NCI-H748 treated with DMSO at 0.1 percent for 48 hours (cell line): Measurements from ENCODE around the gene ERVFRD-1.

ENCODE experiments used
- DNase-seq: peaks from one replicate; lab custom pipeline; 2025; lab: John Stamatoyannopoulos, UW

Gene ERVFRD-1, protein sequence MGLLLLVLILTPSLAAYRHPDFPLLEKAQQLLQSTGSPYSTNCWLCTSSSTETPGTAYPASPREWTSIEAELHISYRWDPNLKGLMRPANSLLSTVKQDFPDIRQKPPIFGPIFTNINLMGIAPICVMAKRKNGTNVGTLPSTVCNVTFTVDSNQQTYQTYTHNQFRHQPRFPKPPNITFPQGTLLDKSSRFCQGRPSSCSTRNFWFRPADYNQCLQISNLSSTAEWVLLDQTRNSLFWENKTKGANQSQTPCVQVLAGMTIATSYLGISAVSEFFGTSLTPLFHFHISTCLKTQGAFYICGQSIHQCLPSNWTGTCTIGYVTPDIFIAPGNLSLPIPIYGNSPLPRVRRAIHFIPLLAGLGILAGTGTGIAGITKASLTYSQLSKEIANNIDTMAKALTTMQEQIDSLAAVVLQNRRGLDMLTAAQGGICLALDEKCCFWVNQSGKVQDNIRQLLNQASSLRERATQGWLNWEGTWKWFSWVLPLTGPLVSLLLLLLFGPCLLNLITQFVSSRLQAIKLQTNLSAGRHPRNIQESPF

GRCh38 chr6:11110921-11111768, at the start of gene ERVFRD-1:
Gene ERVFRD-1, minus strand, starts transcription at chr6:11111725. Its CDS starts 6,415 bp downstream, at chr6:11105310.
- DNase-seq: no peak

GRCh38 chr6:11160199-11160598, 48.7 kb upstream of the ERVFRD-1 start:
- DNase-seq: no peak

- DNase-seq: no peak
These were observed 44.1 kb upstream of the ERVFRD-1 start for GRCh38 chr6:11155589-11155988.

- no peak for DNase-seq
These were observed 41.9 kb upstream of the ERVFRD-1 start for GRCh38 chr6:11153447-11153846.

- no peak for DNase-seq
These were observed 41.1 kb upstream of the ERVFRD-1 start for GRCh38 chr6:11152581-11152980.

GRCh38 chr6:11151488-11151887, 40.0 kb upstream of the ERVFRD-1 start:
- no peak for DNase-seq

- no peak for DNase-seq
These were observed 38.0 kb upstream of the ERVFRD-1 start for GRCh38 chr6:11149551-11149950.

DNA sequence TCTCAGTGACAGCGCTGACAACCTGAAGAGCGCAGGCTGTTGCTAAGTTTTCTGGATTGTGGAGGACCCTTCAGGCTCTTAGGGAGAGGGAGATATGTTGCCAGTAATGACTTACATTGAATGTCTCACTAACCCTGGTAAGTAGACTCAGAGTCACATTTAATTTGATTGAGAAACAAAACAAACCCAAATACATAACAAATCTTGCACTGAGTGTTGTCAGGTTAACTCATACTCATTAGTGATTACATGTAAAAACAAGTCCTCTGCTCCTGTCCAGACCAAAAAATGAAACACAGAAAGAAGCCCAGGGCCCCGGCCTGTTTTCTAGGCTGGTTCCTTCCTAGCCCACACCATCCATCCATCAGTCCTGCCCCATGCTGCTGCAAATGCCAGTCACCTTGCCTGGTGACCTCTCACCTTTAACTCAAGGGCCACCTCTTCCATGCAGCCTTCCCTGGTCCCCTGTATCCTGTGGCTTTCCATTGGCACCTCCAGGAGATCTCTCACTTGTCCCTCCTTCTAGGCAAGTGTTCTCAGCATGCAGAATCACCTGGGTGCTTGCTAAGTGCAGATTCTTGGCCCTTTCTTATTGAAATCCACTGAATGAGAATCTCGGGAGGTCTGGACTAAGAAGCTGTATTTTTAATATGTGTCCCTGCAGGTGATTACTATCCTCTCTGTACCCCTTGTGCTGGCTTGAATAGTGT, 34.7 kb upstream of the ERVFRD-1 start:
- no peak for DNase-seq

DNA sequence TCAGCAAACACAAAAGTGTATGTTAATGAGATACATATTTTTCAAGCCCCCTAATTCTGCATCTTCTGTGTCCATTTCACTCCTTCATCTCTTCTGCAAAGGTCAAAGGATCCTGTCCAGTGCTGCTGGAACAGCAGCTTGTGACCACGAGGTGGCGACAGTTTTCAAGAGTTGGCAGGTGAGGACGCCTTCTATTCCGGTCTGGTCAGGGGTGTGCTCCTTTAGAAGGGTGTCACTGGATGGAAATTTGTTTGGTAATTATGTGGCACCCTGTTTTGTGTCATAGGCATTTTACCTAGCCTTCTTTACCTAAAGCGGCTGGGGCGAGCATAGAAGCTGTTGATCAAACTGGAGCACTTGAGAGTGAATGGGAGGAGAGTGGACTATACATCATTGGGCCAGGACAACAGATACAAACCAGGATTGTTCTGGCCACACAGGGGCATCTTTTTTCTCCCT, 32.9 kb upstream of the ERVFRD-1 start:
- peak; percentile 70 for DNase-seq

- no peak for DNase-seq
These were observed 32.2 kb upstream of the ERVFRD-1 start for GRCh38 chr6:11143394-11144371.

- no peak for DNase-seq
These were observed 30.9 kb upstream of the ERVFRD-1 start for GRCh38 chr6:11142296-11143027.

GRCh38 chr6:11141295-11141694, 29.8 kb upstream of the ERVFRD-1 start:
- no peak for DNase-seq

GRCh38 chr6:11140056-11140455, 28.5 kb upstream of the ERVFRD-1 start:
- no peak for DNase-seq

DNA sequence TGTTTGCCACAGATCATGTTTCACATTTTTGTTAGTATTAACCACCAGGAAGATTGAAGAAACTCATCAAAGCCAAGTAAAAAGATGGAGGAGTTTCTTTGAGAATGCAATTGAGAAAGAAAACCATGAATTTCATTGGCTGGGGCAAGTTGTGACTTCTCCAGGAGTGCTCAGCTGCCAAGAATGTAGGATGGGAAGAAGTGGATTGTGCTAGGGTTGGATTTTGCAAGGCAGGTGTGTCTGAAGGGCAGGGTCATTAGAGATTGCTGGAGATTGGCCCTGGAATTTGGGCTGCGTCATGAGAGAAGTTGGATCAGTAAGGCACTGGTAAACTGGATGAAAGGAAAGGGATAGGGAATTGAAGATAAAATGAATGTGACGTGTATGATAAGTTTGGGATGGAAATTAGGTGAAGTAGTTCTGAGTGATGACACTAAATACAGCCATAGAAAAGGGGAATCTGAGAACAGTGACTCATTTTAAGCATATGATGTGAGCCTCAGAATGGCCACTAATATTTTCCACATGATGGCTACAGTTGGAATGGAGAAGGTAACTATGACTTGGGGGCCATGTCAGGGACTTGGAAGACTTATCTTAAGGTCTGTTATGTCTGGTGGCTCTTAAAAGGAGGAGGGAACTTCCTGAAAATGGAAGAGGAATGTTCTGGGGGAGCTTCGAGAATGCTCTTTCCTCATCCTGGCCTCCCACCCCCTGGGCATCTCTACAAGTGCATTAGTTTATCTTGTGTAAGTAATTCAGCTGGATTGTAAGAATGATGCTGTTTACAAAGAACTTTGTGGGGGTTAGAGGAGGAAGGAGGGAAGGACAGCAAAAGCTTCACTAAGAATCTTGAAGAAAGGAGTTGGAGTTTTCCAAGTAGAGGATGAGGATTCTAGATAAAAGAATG, 27.8 kb upstream of the ERVFRD-1 start:
- DNase-seq: no peak

DNA sequence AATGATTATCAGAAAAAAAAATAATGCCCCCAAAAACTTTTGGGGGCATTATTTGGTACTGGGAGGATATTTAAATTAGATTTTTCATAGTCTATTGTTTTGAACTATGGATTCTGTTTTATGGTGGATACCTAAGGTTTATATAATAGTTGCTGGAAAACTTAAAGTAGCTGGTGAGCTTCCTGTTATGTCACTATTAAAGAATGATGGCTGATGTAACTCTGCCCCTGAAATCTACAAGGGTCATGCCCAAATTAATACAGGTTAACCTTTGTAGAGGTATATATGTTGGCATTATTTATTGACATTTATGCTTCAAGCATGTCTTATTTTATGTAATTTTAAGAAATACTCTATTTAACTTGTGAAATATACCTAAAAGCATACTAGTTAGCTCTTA, 25.3 kb upstream of the ERVFRD-1 start:
- no peak for DNase-seq

DNA sequence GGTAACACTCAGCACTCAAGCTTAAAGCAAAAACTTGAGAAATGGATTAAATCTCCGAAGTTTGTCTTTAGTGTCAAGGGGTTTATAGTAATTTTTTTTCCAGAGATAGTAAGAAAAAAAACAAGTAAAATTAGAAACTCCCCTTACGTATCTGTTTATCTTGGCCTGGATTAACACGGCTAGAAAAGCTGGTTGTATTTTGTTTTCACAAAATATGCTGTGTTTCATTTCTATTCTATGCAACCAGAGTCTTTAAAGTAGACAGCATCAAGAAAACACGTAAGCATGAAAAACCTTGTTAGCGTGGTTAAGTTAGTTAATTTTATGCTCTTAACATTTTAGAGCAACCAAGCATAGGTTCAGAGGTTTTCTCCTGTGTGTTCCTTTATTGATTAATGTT, 21.8 kb upstream of the ERVFRD-1 start:
- DNase-seq: no peak

- DNase-seq: no peak
These were observed 20.8 kb upstream of the ERVFRD-1 start for GRCh38 chr6:11132194-11132888.

DNA sequence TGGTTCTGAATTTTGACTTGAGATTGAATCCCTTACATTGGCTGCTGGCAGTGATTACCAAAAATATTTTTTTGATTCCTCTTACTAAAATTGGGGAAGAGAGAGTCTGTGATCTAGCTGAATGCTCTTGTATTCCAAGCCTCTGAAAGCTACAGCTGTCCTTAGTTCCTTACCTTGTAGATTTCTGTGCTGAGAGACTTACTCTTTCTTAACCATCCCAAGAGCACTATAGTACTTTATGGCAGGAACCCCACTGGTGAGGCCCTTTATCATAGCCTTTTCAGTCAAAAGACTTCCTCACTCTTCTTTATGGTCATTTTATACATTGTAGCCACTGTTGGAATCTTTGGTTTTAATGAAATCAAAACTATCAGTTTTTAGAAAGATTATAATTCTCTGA, 19.1 kb upstream of the ERVFRD-1 start:
- DNase-seq: no peak
